Type B pancreatic cell (in vitro differentiated cells): ENCODE data around the gene MYL6B. TPM values are rescaled to one million over a fixed set of nuclear protein-coding genes. Genes with fewer than 3 reads are reported as not detected.

ENCODE experiments used
- DNase-seq: peaks from one replicate; pipeline ENCODE4 v3.0.0; 2021; ENCODE audit warnings: mixed read lengths; ENCODE audit not compliant: unreplicated experiment; ENCODE audit errors: extremely low spot score
- H3K27ac Mint-ChIP-seq: 2 replicates; pipeline ENCODE4 v1.8.0; 2021; ENCODE audit warnings: mild to moderate bottlenecking, mixed read lengths
- H3K27me3 Mint-ChIP-seq: 2 replicates; pipeline ENCODE4 v1.8.0; 2021; ENCODE audit warnings: mixed read lengths
- H3K36me3 Mint-ChIP-seq: 2 replicates; pipeline ENCODE4 v1.8.0; 2021; ENCODE audit warnings: mixed read lengths
- H3K4me1 Mint-ChIP-seq: one replicate; pipeline ENCODE4 v1.8.0; 2021; ENCODE audit warnings: mixed read lengths; ENCODE audit not compliant: unreplicated experiment
- H3K4me3 Mint-ChIP-seq: 2 replicates; pipeline ENCODE4 v1.8.0; 2021; ENCODE audit warnings: mild to moderate bottlenecking, mixed read lengths
- H3K9me3 Mint-ChIP-seq: 2 replicates; pipeline ENCODE4 v1.8.0; 2021; ENCODE audit warnings: mixed read lengths
- total RNA-seq: library from RNA; stranded (reverse); gene quantifications from 2 replicates; pipeline ENCODE4 v1.2.1, GENCODE V29; 2021; ENCODE audit warnings: low replicate concordance
- TF ChIP-seq, protein P1 (sequence below): fragments of 200-600 bp; sonication (generic); conservative IDR thresholded peaks from 2 replicates; pipeline ENCODE4 v1.5.0; 2021; ENCODE audit warnings: antibody characterized with exemption, mild to moderate bottlenecking

Gene MYL6B
- total RNA-seq, 1 donor from 2014 or later, result 161 TPM

GRCh38 chr12:56159482-56160192 lies 7.2 kb downstream of the MYL6B start:
- peaks cover 54% of the 10 kb centered on the region for H3K36me3 Mint-ChIP-seq
- H3K4me3 Mint-ChIP-seq, result peak overlapping the region; percentile 100
- DNase-seq, result no peak
- peaks cover 48% of the 10 kb centered on the region for H3K4me1 Mint-ChIP-seq
- TF ChIP-seq, protein P1, sequence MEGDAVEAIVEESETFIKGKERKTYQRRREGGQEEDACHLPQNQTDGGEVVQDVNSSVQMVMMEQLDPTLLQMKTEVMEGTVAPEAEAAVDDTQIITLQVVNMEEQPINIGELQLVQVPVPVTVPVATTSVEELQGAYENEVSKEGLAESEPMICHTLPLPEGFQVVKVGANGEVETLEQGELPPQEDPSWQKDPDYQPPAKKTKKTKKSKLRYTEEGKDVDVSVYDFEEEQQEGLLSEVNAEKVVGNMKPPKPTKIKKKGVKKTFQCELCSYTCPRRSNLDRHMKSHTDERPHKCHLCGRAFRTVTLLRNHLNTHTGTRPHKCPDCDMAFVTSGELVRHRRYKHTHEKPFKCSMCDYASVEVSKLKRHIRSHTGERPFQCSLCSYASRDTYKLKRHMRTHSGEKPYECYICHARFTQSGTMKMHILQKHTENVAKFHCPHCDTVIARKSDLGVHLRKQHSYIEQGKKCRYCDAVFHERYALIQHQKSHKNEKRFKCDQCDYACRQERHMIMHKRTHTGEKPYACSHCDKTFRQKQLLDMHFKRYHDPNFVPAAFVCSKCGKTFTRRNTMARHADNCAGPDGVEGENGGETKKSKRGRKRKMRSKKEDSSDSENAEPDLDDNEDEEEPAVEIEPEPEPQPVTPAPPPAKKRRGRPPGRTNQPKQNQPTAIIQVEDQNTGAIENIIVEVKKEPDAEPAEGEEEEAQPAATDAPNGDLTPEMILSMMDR, result no peak
- peaks cover 3% of the 10 kb centered on the region for H3K27me3 Mint-ChIP-seq
- no peaks in the 10 kb centered on the region for H3K9me3 Mint-ChIP-seq
- peak overlapping the region; percentile 100 for H3K27ac Mint-ChIP-seq

- Mint-ChIP-seq H3K9me3 (no peaks in the 10 kb centered on the region), H3K27ac (peak overlapping the region; percentile 100), H3K4me1 (peaks cover 46% of the 10 kb centered on the region), H3K27me3 (peaks cover 3% of the 10 kb centered on the region), H3K36me3 (peaks cover 51% of the 10 kb centered on the region), H3K4me3 (peak overlapping the region; percentile 100)
- TF ChIP-seq, protein P1, result no peak
- DNase-seq, result no peak
Measured at GRCh38 chr12:56160193-56160763, 7.9 kb downstream of the MYL6B start.

DNA sequence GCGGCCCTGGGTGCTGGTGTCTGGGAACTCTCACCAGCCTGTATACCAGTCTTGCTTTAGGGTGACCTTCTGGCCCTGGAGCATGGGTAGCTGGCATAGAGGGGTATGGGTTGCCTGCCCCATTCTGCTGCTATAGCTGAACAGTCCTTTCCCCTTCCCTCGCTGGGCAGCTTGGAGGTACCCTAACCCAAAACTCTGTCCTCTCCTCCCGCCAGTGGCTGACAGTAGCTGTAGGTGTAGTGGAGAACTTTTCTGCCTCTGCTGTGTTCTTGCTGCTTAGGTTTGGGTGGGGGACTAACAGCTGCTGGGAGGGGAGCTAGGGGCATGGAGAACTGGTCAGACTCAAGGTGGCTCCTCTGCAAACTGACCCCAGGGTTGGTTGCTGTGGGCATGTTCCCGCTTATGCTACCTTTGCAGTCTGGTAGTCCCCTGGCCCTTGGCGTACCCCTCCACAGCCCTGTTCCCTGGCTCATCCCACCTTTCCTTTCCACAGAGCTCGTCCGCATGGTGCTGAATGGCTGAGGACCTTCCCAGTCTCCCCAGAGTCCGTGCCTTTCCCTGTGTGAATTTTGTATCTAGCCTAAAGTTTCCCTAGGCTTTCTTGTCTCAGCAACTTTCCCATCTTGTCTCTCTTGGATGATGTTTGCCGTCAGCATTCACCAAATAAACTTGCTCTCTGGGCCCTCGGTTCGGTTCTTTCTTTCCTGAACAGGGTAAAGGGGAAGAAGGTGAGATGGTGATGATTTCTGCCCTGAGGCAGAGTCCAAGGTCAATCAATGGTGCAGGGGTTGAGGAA lies 8.7 kb downstream of the MYL6B start:
- TF ChIP-seq, protein P1, result no peak
- Mint-ChIP-seq H3K4me3 (peak overlapping the region; percentile 100), H3K27ac (peak overlapping the region; percentile 100), H3K36me3 (peaks cover 55% of the 10 kb centered on the region), H3K9me3 (no peaks in the 10 kb centered on the region), H3K27me3 (peaks cover 3% of the 10 kb centered on the region), H3K4me1 (peaks cover 45% of the 10 kb centered on the region)
- DNase-seq, result no peak

DNA sequence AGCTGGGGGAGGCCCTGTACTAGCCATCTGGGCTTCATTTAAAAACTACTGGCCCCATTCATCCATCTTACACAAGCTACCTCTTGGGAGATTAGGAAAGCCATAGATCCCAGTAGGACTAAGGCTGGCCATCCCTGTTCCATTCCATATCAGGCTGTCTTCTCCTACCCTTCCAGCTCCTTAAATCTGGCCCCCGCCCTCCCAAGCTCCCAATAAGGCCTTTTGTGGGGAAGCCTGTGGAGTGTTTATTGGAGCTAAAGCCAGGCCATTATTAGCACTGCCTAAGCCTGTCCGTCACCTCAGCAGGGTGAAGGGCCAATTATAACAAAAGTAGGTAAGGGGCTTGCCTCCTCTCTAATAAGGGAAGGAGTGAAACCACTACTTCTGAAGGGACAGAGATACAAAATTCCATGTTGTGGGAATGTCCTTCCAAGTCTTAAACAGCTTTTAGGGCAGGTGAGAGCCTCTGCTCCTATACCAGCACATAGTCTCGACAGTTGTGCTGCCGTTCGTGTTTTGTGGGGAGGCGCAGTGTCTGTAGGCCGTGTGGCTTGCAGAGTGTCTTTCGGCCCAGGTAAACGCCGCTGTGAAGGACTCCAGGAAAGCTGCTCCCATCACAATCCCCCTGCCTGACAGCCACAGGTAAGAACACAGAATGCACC lies 9.4 kb downstream of the MYL6B start:
- Mint-ChIP-seq H3K27ac (peak overlapping the region; percentile 100), H3K36me3 (peaks cover 55% of the 10 kb centered on the region), H3K4me1 (peaks cover 45% of the 10 kb centered on the region), H3K4me3 (peak overlapping the region; percentile 100), H3K9me3 (no peaks in the 10 kb centered on the region), H3K27me3 (peaks cover 3% of the 10 kb centered on the region)
- DNase-seq, result no peak
- TF ChIP-seq, protein P1, result no peak

- DNase-seq, result no peak
- H3K27ac Mint-ChIP-seq, result peak overlapping the region; percentile 100
- H3K36me3 Mint-ChIP-seq, result peaks cover 59% of the 10 kb centered on the region
- peaks cover 3% of the 10 kb centered on the region for H3K27me3 Mint-ChIP-seq
- no peaks in the 10 kb centered on the region for H3K9me3 Mint-ChIP-seq
- peaks cover 40% of the 10 kb centered on the region for H3K4me1 Mint-ChIP-seq
- TF ChIP-seq, protein P1, result no peak
- peak overlapping the region; percentile 66 for H3K4me3 Mint-ChIP-seq
Measured at GRCh38 chr12:56162468-56163290, 10.3 kb downstream of the MYL6B start.
